DND-41 (cell line): Measurements from ENCODE around the gene TBC1D5.
"Not testable (repeated sequence)": the region's sequence is repeated elsewhere in the genome, so short reads cannot be mapped to it uniquely, and the experiment has no call there.

Source experiments
- EZH2 ChIP-seq: IDR thresholded peaks from 3 replicates; pipeline ENCODE4 v1.6.1; 2012; ENCODE audit warnings: borderline replicate concordance, low read depth, mild to moderate bottlenecking, moderate library complexity, low read length, inconsistent platforms; ENCODE audit not compliant: severe bottlenecking
- TF ChIP-seq, protein P1 (sequence below): IDR thresholded peaks from 2 replicates; pipeline ENCODE4 v1.5.1; 2012; ENCODE audit warnings: borderline replicate concordance, low read length, moderate library complexity, mild to moderate bottlenecking; ENCODE audit not compliant: poor library complexity, severe bottlenecking; ENCODE audit errors: extremely low read depth

DNA sequence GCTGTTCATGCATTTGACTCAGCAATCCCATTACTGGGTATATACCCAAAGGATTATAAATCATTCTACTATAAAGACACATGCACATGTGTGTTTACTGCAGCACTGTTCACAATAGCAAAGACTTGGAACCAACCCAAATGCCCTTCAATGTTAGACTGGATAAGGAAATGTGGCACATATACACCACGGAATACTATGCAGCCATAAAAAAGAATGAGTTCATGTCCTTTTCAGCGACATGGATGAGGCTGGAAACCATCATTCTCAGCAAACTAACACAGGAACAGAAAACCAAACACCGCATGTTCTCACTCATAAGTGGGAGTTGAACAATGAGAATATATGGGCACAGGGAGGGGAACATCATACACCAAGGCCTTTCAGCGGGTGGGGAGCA is 391.2 kb downstream of the TBC1D5 start:
- TF ChIP-seq EZH2 = not testable (repeated sequence)
- TF ChIP-seq, protein P1, sequence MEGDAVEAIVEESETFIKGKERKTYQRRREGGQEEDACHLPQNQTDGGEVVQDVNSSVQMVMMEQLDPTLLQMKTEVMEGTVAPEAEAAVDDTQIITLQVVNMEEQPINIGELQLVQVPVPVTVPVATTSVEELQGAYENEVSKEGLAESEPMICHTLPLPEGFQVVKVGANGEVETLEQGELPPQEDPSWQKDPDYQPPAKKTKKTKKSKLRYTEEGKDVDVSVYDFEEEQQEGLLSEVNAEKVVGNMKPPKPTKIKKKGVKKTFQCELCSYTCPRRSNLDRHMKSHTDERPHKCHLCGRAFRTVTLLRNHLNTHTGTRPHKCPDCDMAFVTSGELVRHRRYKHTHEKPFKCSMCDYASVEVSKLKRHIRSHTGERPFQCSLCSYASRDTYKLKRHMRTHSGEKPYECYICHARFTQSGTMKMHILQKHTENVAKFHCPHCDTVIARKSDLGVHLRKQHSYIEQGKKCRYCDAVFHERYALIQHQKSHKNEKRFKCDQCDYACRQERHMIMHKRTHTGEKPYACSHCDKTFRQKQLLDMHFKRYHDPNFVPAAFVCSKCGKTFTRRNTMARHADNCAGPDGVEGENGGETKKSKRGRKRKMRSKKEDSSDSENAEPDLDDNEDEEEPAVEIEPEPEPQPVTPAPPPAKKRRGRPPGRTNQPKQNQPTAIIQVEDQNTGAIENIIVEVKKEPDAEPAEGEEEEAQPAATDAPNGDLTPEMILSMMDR = not testable (repeated sequence)
